K562 (cell line): ENCODE measurements around the gene CRNKL1. TPM values are rescaled to one million over a fixed set of nuclear protein-coding genes. Genes with fewer than 3 reads are reported as not detected.

Experiments used
- ATAC-seq: fragments of 200-7000 bp; cut with Tn5 transposase; 3 replicates; pipeline ENCODE4 v1.9.1; 2020; ENCODE audit warnings: moderate library complexity
- BruUV-seq: library from RNA; stranded (reverse); fragments of 400-500 nt; replicated peaks from 2 replicates; lab custom pipeline; 2021; lab: Mats Ljungman, UMichigan
- CTCF ChIA-PET: fragments of 300-600 bp; formaldehyde crosslinking; extraction: SDS; loops from one replicate; lab custom pipeline; 2021; ENCODE audit warnings: low intra/inter-chr PET ratio; lab: Yijun Ruan, JAX
- POLR2A ChIA-PET: fragments of 300-600, 350-650 bp; sonication (Branson Sonifier 250); formaldehyde crosslinking; extraction: SDS; loops from one replicate; lab custom pipeline; 2021; ENCODE audit warnings: antibody characterized with exemption, inconsistent platforms; lab: Yijun Ruan, JAX
- DNase-seq, 4 experiments: peaks; one replicate each; pipeline versions ENCODE4 v3.0.0 to v3.0.0-alpha.2; 2011 to 2018; ENCODE audit warnings: low spot score in 3 of 4, mixed read lengths in 3 of 4; ENCODE audit errors: extremely low read depth in 1 of 4
- FAIRE-seq: peaks from 2 replicates; lab custom pipeline; 2011; peaks lifted over from hg19 to GRCh38; lab: Jason Lieb, UNC
- H2AFZ ChIP-seq: 2 replicates; pipeline ENCODE4 v1.6.0; 2011; ENCODE audit warnings: low read depth, low read length, control low read depth, inconsistent platforms
- H3K27ac ChIP-seq: fragments of 200-600 bp; 3 replicates; pipeline ENCODE4 v1.8.0; 2011; ENCODE audit warnings: low read depth, mild to moderate bottlenecking, control low read depth, inconsistent platforms, low read length, moderate library complexity, mixed read lengths; ENCODE audit errors: extremely low read depth
- H3K27me3 ChIP-seq, 2 experiments: fragments of 300-600 bp in 1 of 2; 2 replicates in 1 of 2; 3 replicates in 1 of 2; pipeline versions ENCODE4 v1.6.0 to v1.8.0; 2011; ENCODE audit warnings: inconsistent platforms in 2 of 2, low read length in 2 of 2, mild to moderate bottlenecking in 1 of 2, mixed read lengths in 1 of 2, moderate library complexity in 1 of 2; ENCODE audit not compliant: control insufficient read depth in 2 of 2, insufficient read depth in 2 of 2
- H3K36me3 ChIP-seq: fragments of 300-600 bp; 3 replicates; pipeline ENCODE4 v1.8.0; 2011; ENCODE audit warnings: mild to moderate bottlenecking, low read length, inconsistent platforms; ENCODE audit not compliant: control insufficient read depth, insufficient read depth
- H3K4me1 ChIP-seq, 2 experiments: fragments of 200-600 bp in 1 of 2; replicated peaks in 1 of 2; 2 replicates in 1 of 2; 3 replicates in 1 of 2; pipeline versions ENCODE4 v1.5.1 to v1.8.0; 2011; ENCODE audit warnings: inconsistent platforms in 2 of 2, low read length in 2 of 2, mild to moderate bottlenecking in 1 of 2, mixed read lengths in 1 of 2, moderate library complexity in 1 of 2; ENCODE audit not compliant: control insufficient read depth in 2 of 2, insufficient read depth in 2 of 2
- H3K4me2 ChIP-seq: 2 replicates; pipeline ENCODE4 v1.6.1; 2011; ENCODE audit warnings: low read length, control low read depth, inconsistent platforms, mixed read lengths; ENCODE audit not compliant: insufficient read depth
- H3K4me3 ChIP-seq: fragments of 200-600 bp; sonication (generic), shearing (Covaris generic); 2 replicates; pipeline ENCODE4 v1.5.1; 2016; ENCODE audit warnings: control low read depth, inconsistent platforms
- H3K79me2 ChIP-seq: fragments of 200-600 bp; 3 replicates; pipeline ENCODE4 v1.8.0; 2011; ENCODE audit warnings: low read length, inconsistent platforms; ENCODE audit not compliant: control insufficient read depth, insufficient read depth
- H3K9ac ChIP-seq, 2 experiments: 2 replicates each; pipeline versions ENCODE4 v1.6.0 to v1.6.1; 2011; ENCODE audit warnings: low read depth in 2 of 2, low read length in 2 of 2, control low read depth in 1 of 2, inconsistent platforms in 1 of 2, mild to moderate bottlenecking in 1 of 2, mixed read lengths in 1 of 2; ENCODE audit not compliant: insufficient read depth in 1 of 2
- H3K9me1 ChIP-seq: one replicate; pipeline ENCODE4 v1.6.0; 2011; ENCODE audit warnings: inconsistent platforms, mild to moderate bottlenecking, low read length, moderate library complexity; ENCODE audit not compliant: control insufficient read depth, insufficient read depth
- H3K9me3 ChIP-seq: replicated peaks from 2 replicates; pipeline ENCODE4 v1.5.1; 2011; ENCODE audit warnings: low read depth, low read length, inconsistent platforms; ENCODE audit not compliant: control insufficient read depth, insufficient read depth
- H4K20me1 ChIP-seq: replicated peaks from 2 replicates; pipeline ENCODE4 v1.6.1; 2011; ENCODE audit warnings: low read length, inconsistent platforms, mixed read lengths; ENCODE audit not compliant: control insufficient read depth, insufficient read depth
- MYNN ChIP-seq, 2 experiments: sonication (generic); formaldehyde crosslinking in 1 of 2; IDR thresholded peaks; 2 replicates each; pipeline versions ENCODE4 v1.5.0 to v1.6.1; 2016 to 2020; ENCODE audit warnings: antibody characterized with exemption in 1 of 2, missing genetic modification reagents in 1 of 2
- NCOA1 ChIP-seq: fragments of 450-650 bp; IDR thresholded peaks from 2 replicates; pipeline ENCODE4 v1.6.1; 2016; ENCODE audit warnings: low read depth
- ZNF311 ChIP-seq: fragments of 250-450 bp; sonication (Bioruptor Pico); IDR thresholded peaks from 2 replicates; pipeline ENCODE4 v1.4.0; 2020; ENCODE audit warnings: mild to moderate bottlenecking, moderate library complexity
- ZNF316 ChIP-seq: fragments of 450-650 bp; IDR thresholded peaks from 2 replicates; pipeline ENCODE4 v1.6.1; 2016
- WGBS: fragments of 100-300 bp; shearing (Covaris generic); methylation state at CpG from one replicate; pipeline ENCODE4 v1.1.6; 2016; ENCODE audit warnings: low coverage, mixed read lengths; ENCODE audit not compliant: insufficient coverage; ENCODE audit errors: missing lambda C conversion rate; 5-methylcytosine and 5-hydroxymethylcytosine counted together
- in situ Hi-C: fragments of 300-500 bp; cut with MboI; formaldehyde crosslinking; loops from 4 replicates; pipeline ENCODE4 v1.15.0; 2018; ENCODE audit warnings: inconsistent platforms, mixed read lengths
- intact Hi-C: fragments of 100-400 bp; cut with micrococcal nuclease; formaldehyde crosslinking; loops from 2 replicates; pipeline ENCODE4 v1.14.2; 2022
- polyA plus RNA-seq, 8 experiments: library from polyadenylated mRNA; depleted of rRNA in 4 of 8; stranded (reverse) in 5 of 8; unstranded in 3 of 8; fragments of >200 nt; fragmentation: Nextera tagmentation in 2 of 8; fragmentation: Illumina TruSeq in 1 of 8; extraction: Ambion mirVana in 2 of 8; extraction: Trizol in 1 of 8; gene quantifications; 2 replicates each; pipeline versions ENCODE4 v1.2.1 to v1.2.3, GENCODE V29; 2011 to 2014; ENCODE audit warnings: inconsistent platforms in 1 of 8, missing spikeins in 1 of 8
- total RNA-seq, 7 experiments: library from RNA; depleted of rRNA in 6 of 7; stranded (reverse); fragments of >200 nt in 6 of 7; fragmentation: Illumina TruSeq in 2 of 7; extraction: Trizol in 2 of 7; gene quantifications; 2 replicates each; pipeline versions ENCODE4 v1.2.1 to v1.2.3, GENCODE V29; 2011 to 2021; ENCODE audit warnings: low replicate concordance in 1 of 7
- TF ChIP-seq, protein P1 (sequence below): sonication (generic); formaldehyde crosslinking; IDR thresholded peaks from 2 replicates; pipeline ENCODE4 v1.8.1; 2023; ENCODE audit warnings: mild to moderate bottlenecking, missing genetic modification reagents
- TF ChIP-seq, protein P2 (sequence below), 2 experiments: IDR thresholded peaks; 2 replicates each; pipeline ENCODE4 v1.6.1; 2012; ENCODE audit warnings: improper control_type of control experiment in 2 of 2, low read depth in 2 of 2, low read length in 2 of 2, borderline replicate concordance in 1 of 2

CRNKL1 gene
- total and polyA plus RNA-seq, 9 of the 15 experiments (the other 6 are each of a cell fraction or from before 2014, with no cell fraction given): 8.1 to 17.0 (median 11.7) TPM

DNA sequence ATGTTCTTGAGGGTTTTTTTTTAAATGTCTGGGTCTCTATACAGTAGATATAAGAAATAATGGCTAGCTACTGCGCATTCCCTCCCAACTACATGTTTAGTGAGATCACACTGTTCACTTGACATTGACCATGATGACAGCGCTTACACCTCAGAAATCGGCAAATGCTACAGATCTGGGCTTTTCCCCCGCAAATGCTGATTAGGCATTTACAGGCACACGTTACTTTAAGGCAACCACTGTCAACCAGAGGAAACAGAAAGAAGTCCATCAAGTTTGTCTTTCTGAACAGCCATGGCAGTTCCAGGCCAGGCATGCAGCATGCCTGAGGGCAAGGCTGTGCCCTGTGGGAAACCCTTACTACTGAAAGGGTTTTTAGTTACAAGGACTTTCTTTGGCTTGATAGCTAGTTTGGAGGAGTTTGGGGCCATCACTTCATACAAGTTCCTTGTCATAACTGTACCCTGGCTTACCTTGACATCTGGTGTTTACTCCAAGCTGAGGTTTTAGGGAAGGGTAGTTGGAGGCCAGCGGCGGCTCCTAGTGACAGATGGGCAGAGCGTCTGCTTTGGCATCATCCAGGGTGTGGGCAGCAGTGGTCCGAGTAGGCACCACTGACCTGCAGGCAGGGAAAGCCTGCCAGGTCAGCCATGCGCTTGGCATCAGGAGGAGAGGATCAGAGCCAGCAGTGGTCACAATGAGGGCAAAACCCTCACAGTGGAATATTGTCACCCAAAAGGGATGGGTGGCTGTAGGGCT, 43.0 kb upstream of the CRNKL1 start:
- Histone ChIP-seq H3K79me2 (no peaks in the 10 kb centered on the region), H3K9me1 (no peaks in the 10 kb centered on the region), H2AFZ (no peak overlapping the region), H3K9me3 (no peaks in the 10 kb centered on the region), H3K9ac (no peak overlapping the region), H3K36me3 (no peaks in the 10 kb centered on the region), H3K27me3 (peaks cover 2 to 10% of the 10 kb centered on the region in 2 experiments; a peak in 2 of 5 replicates), H3K4me2 (no peak overlapping the region), H4K20me1 (no peaks in the 10 kb centered on the region), H3K4me3 (no peak overlapping the region), H3K27ac (no peak overlapping the region), H3K4me1 (no peaks in the 10 kb centered on the region)
- in situ Hi-C loops: loop anchor here (25.0 kb wide), 2 partner anchors 467 to 717 kb away; no protein-coding TSS in a partner anchor
- intact Hi-C loops: no loop called here
- ChIA-PET CTCF (no interaction called here), POLR2A (no interaction called here)
- WGBS: 1% methylated on average over 6 of the region's 10 CpGs
- no peak for ATAC-seq
- DNase-seq: no peak
- BruUV-seq: no TSS peak
- FAIRE-seq: no peak
- TF ChIP-seq, protein P1, sequence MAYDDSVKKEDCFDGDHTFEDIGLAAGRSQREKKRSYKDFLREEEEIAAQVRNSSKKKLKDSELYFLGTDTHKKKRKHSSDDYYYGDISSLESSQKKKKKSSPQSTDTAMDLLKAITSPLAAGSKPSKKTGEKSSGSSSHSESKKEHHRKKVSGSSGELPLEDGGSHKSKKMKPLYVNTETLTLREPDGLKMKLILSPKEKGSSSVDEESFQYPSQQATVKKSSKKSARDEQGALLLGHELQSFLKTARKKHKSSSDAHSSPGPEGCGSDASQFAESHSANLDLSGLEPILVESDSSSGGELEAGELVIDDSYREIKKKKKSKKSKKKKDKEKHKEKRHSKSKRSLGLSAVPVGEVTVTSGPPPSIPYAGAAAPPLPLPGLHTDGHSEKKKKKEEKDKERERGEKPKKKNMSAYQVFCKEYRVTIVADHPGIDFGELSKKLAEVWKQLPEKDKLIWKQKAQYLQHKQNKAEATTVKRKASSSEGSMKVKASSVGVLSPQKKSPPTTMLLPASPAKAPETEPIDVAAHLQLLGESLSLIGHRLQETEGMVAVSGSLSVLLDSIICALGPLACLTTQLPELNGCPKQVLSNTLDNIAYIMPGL (CRISPR knock-in tag): no peak
- TF ChIP-seq ZNF316: 0 out of 2 replicates have a peak, but pooled peaks have one; percentile 17
- no peak for TF ChIP-seq NCOA1
- TF ChIP-seq MYNN (IDR thresholded peaks at IDR 0.05): no peak
- no peak for TF ChIP-seq MYNN (CRISPR knock-in tag; IDR thresholded peaks at IDR 0.05)
- no peak for TF ChIP-seq ZNF311 (CRISPR knock-in tag)
- TF ChIP-seq, protein P2, sequence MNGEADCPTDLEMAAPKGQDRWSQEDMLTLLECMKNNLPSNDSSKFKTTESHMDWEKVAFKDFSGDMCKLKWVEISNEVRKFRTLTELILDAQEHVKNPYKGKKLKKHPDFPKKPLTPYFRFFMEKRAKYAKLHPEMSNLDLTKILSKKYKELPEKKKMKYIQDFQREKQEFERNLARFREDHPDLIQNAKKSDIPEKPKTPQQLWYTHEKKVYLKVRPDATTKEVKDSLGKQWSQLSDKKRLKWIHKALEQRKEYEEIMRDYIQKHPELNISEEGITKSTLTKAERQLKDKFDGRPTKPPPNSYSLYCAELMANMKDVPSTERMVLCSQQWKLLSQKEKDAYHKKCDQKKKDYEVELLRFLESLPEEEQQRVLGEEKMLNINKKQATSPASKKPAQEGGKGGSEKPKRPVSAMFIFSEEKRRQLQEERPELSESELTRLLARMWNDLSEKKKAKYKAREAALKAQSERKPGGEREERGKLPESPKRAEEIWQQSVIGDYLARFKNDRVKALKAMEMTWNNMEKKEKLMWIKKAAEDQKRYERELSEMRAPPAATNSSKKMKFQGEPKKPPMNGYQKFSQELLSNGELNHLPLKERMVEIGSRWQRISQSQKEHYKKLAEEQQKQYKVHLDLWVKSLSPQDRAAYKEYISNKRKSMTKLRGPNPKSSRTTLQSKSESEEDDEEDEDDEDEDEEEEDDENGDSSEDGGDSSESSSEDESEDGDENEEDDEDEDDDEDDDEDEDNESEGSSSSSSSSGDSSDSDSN (IDR thresholded peaks at IDR 0.05; ENCODE audit: borderline replicate concordance in 1 of 2, low read depth in 2 of 2, low read length in 2 of 2): no peak
